Trophoblast cell (in vitro differentiated cells and primary cell): ENCODE results near the gene TNRC6C.
A peak's percentile ranks its signal among the peaks of the same experiment; 100 is the strongest.
"Not testable (repeated sequence)": the region's sequence is repeated elsewhere in the genome, so short reads cannot be mapped to it uniquely, and the experiment has no call there.

Source experiments
- DNase-seq, 2 donors: peaks; one replicate each; pipeline ENCODE4 v3.0.0-alpha.2; 2016
- H2AFZ ChIP-seq: 2 replicates; pipeline ENCODE4 v1.6.1; 2013; ENCODE audit warnings: low read length, moderate library complexity, mild to moderate bottlenecking; ENCODE audit not compliant: insufficient read depth, poor library complexity
- H2AK5ac ChIP-seq: 2 replicates; pipeline ENCODE4 v1.6.1; 2013; ENCODE audit warnings: mild to moderate bottlenecking, low read length
- H2BK120ac ChIP-seq: 2 replicates; pipeline ENCODE4 v1.6.1; 2013; ENCODE audit warnings: low read length, mild to moderate bottlenecking, moderate library complexity; ENCODE audit not compliant: insufficient read depth, poor library complexity
- H2BK12ac ChIP-seq: 2 replicates; pipeline ENCODE4 v1.6.1; 2013; ENCODE audit warnings: mild to moderate bottlenecking, low read length, moderate library complexity
- H2BK5ac ChIP-seq: 2 replicates; pipeline ENCODE4 v1.6.1; 2013; ENCODE audit warnings: low read length, low read depth, moderate library complexity, mild to moderate bottlenecking; ENCODE audit not compliant: poor library complexity
- H3K14ac ChIP-seq: 2 replicates; pipeline ENCODE4 v1.6.1; 2013; ENCODE audit warnings: mild to moderate bottlenecking, low read length
- H3K18ac ChIP-seq: 2 replicates; pipeline ENCODE4 v1.6.1; 2013; ENCODE audit warnings: mild to moderate bottlenecking, low read length
- H3K23ac ChIP-seq: 2 replicates; pipeline ENCODE4 v1.6.1; 2013; ENCODE audit warnings: low read length
- H3K27ac ChIP-seq: 2 replicates; pipeline ENCODE4 v1.5.1; 2013; ENCODE audit warnings: low read depth, mild to moderate bottlenecking, inconsistent platforms, low read length, moderate library complexity
- H3K27me3 ChIP-seq: 2 replicates; pipeline ENCODE4 v1.6.1; 2013; ENCODE audit warnings: inconsistent platforms, mild to moderate bottlenecking, low read length, moderate library complexity; ENCODE audit not compliant: insufficient read depth
- H3K36me3 ChIP-seq, 2 experiments: 1 replicate in 1 of 2; 2 replicates in 1 of 2; pipeline ENCODE4 v1.6.1; 2013; ENCODE audit warnings: low read length in 2 of 2, mild to moderate bottlenecking in 2 of 2, moderate library complexity in 1 of 2; ENCODE audit not compliant: insufficient read depth in 2 of 2, control insufficient read depth in 1 of 2
- H3K4ac ChIP-seq: 2 replicates; pipeline ENCODE4 v1.6.1; 2013; ENCODE audit warnings: low read depth, mild to moderate bottlenecking, low read length, moderate library complexity
- H3K4me1 ChIP-seq, 2 experiments: 1 replicate in 1 of 2; 2 replicates in 1 of 2; pipeline ENCODE4 v1.6.1; 2013; ENCODE audit warnings: low read length in 2 of 2, mild to moderate bottlenecking in 2 of 2, moderate library complexity in 1 of 2; ENCODE audit not compliant: insufficient read depth in 2 of 2, control insufficient read depth in 1 of 2
- H3K4me2 ChIP-seq: 2 replicates; pipeline ENCODE4 v1.6.1; 2013; ENCODE audit warnings: inconsistent platforms, mild to moderate bottlenecking, low read length, moderate library complexity
- H3K4me3 ChIP-seq: 2 replicates; pipeline ENCODE4 v1.5.1; 2013; ENCODE audit warnings: mild to moderate bottlenecking, low read depth, low read length, inconsistent platforms
- H3K79me1 ChIP-seq: one replicate; pipeline ENCODE4 v1.6.1; 2013; ENCODE audit warnings: low read length
- H3K79me2 ChIP-seq: 2 replicates; pipeline ENCODE4 v1.6.1; 2013; ENCODE audit warnings: low read length, mild to moderate bottlenecking; ENCODE audit not compliant: control insufficient read depth, insufficient read depth, poor library complexity
- H3K9ac ChIP-seq: 2 replicates; pipeline ENCODE4 v1.6.1; 2013; ENCODE audit warnings: mild to moderate bottlenecking, low read length
- H3K9me3 ChIP-seq: 2 replicates; pipeline ENCODE4 v1.6.1; 2013; ENCODE audit warnings: low read depth, mild to moderate bottlenecking, control low read depth, inconsistent platforms, low read length; ENCODE audit not compliant: insufficient read depth
- H4K12ac ChIP-seq: 2 replicates; pipeline ENCODE4 v1.6.1; 2013; ENCODE audit warnings: low read depth, mild to moderate bottlenecking, low read length, moderate library complexity
- H4K8ac ChIP-seq: 2 replicates; pipeline ENCODE4 v1.6.1; 2013; ENCODE audit warnings: low read depth, mild to moderate bottlenecking, low read length, moderate library complexity
- H4K91ac ChIP-seq: one replicate; pipeline ENCODE4 v1.6.1; 2013; ENCODE audit warnings: low read depth, mild to moderate bottlenecking, low read length, moderate library complexity
- WGBS: extraction: QIAGEN DNeasy Blood & Tissue Kit; methylation state at CpG from one replicate; pipeline ENCODE4 v1.1.7; 2013; ENCODE audit warnings: missing lambda C conversion rate; ENCODE audit not compliant: insufficient read length, insufficient coverage; ENCODE audit errors: extremely low coverage; 5-methylcytosine and 5-hydroxymethylcytosine counted together

TNRC6C gene

GRCh38 chr17:77935121-77935571 is 23.4 kb upstream of the TNRC6C start:
- Histone ChIP-seq H3K9me3 (peaks cover 2% of the 10 kb centered on the region), H3K18ac (no peak overlapping the region), H3K4me1 (no peaks in the 10 kb centered on the region), H2BK120ac (no peak overlapping the region), H3K4me3 (no peak overlapping the region), H3K79me2 (no peaks in the 10 kb centered on the region), H4K8ac (no peak overlapping the region), H2AK5ac (no peak overlapping the region), H3K4ac (no peak overlapping the region), H2BK5ac (no peak overlapping the region), H3K9ac (no peak overlapping the region), H2AFZ (no peak overlapping the region), H4K91ac (no peak overlapping the region), H4K12ac (no peak overlapping the region), H3K23ac (no peak overlapping the region), H3K14ac (no peak overlapping the region), H3K36me3 (no peaks in the 10 kb centered on the region), H3K79me1 (no peaks in the 10 kb centered on the region), H2BK12ac (no peak overlapping the region), H3K4me2 (no peak overlapping the region), H3K27me3 (no peaks in the 10 kb centered on the region), H3K27ac (no peak overlapping the region)
- DNase-seq, result no peak
- WGBS, result no CpG with 5 or more reads among the region's 11 CpGs

GRCh38 chr17:77935744-77936143 is 22.8 kb upstream of the TNRC6C start:
- not testable (repeated sequence) for H2AFZ ChIP-seq, H3K4ac ChIP-seq, H3K79me2 ChIP-seq, H3K18ac ChIP-seq, H2BK12ac ChIP-seq, H4K12ac ChIP-seq, H3K4me1 ChIP-seq, H3K36me3 ChIP-seq, H3K9me3 ChIP-seq, H4K8ac ChIP-seq, H3K14ac ChIP-seq, H3K79me1 ChIP-seq, H2AK5ac ChIP-seq, H3K27me3 ChIP-seq, H3K4me2 ChIP-seq, H4K91ac ChIP-seq, DNase-seq, H3K27ac ChIP-seq, H3K4me3 ChIP-seq, H2BK5ac ChIP-seq, H3K9ac ChIP-seq, H2BK120ac ChIP-seq, H3K23ac ChIP-seq
- WGBS, result no CpG with 5 or more reads among the region's 6 CpGs

- no peaks in the 10 kb centered on the region for H3K79me1 ChIP-seq
- H2AK5ac ChIP-seq, result no peak overlapping the region
- no peak for DNase-seq
- H2BK120ac ChIP-seq, result no peak overlapping the region
- H3K4ac ChIP-seq, result no peak overlapping the region
- H4K91ac ChIP-seq, result no peak overlapping the region
- H3K4me1 ChIP-seq, result no peaks in the 10 kb centered on the region
- H3K79me2 ChIP-seq, result no peaks in the 10 kb centered on the region
- H3K27ac ChIP-seq, result no peak overlapping the region
- peaks cover 2% of the 10 kb centered on the region for H3K9me3 ChIP-seq
- WGBS, result no CpG with 5 or more reads among the region's 10 CpGs
- no peak overlapping the region for H3K4me3 ChIP-seq
- H3K9ac ChIP-seq, result peak overlapping the region; percentile 35
- no peak overlapping the region for H3K4me2 ChIP-seq
- no peak overlapping the region for H2BK12ac ChIP-seq
- no peak overlapping the region for H3K14ac ChIP-seq
- no peaks in the 10 kb centered on the region for H3K36me3 ChIP-seq
- no peak overlapping the region for H2BK5ac ChIP-seq
- H2AFZ ChIP-seq, result no peak overlapping the region
- H4K8ac ChIP-seq, result no peak overlapping the region
- H3K23ac ChIP-seq, result no peak overlapping the region
- no peak overlapping the region for H3K18ac ChIP-seq
- no peaks in the 10 kb centered on the region for H3K27me3 ChIP-seq
- no peak overlapping the region for H4K12ac ChIP-seq
Measured at GRCh38 chr17:77936881-77937280, 21.6 kb upstream of the TNRC6C start.

DNA sequence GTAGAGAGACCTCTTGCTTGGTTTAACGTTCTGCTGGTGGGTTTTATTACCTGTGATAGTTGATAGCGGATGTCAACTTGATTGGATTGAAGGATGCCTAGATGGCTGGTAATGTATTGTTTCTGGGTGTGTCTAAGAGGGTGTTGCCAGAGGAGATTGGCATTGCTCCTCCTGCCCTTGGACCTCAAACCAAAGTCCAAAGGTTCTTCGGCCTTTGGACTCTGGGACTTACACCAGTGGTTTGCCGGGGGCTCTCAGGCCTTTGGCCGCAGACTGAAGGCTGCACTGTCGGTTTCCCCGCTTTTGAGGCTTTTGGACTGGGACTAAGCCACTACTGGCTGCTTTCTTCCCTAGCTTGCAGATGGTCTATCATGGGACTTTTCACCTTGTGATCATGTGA is 17.5 kb upstream of the TNRC6C start:
- H2AK5ac ChIP-seq, result no peak overlapping the region
- H3K79me1 ChIP-seq, result no peaks in the 10 kb centered on the region
- no peak overlapping the region for H3K9ac ChIP-seq
- H2BK5ac ChIP-seq, result no peak overlapping the region
- H4K12ac ChIP-seq, result no peak overlapping the region
- no peak for DNase-seq
- H3K4ac ChIP-seq, result no peak overlapping the region
- H4K8ac ChIP-seq, result no peak overlapping the region
- no peak overlapping the region for H2BK120ac ChIP-seq
- no peak overlapping the region for H3K4me2 ChIP-seq
- no peak overlapping the region for H2AFZ ChIP-seq
- no peak overlapping the region for H4K91ac ChIP-seq
- no peak overlapping the region for H3K14ac ChIP-seq
- no peaks in the 10 kb centered on the region for H3K27me3 ChIP-seq
- H3K36me3 ChIP-seq, result no peaks in the 10 kb centered on the region
- no peak overlapping the region for H3K23ac ChIP-seq
- H3K9me3 ChIP-seq, result peaks cover 2% of the 10 kb centered on the region
- WGBS, result no CpG with 5 or more reads among the region's 7 CpGs
- H3K4me1 ChIP-seq, result no peaks in the 10 kb centered on the region
- no peak overlapping the region for H3K4me3 ChIP-seq
- no peak overlapping the region for H3K27ac ChIP-seq
- H3K79me2 ChIP-seq, result no peaks in the 10 kb centered on the region
- H2BK12ac ChIP-seq, result no peak overlapping the region
- H3K18ac ChIP-seq, result no peak overlapping the region
